Cardiac fibroblast (primary cell): ENCODE measurements around the gene ATP1A4.

ENCODE experiments used
- DNase-seq, 2 donors: peaks; one replicate each; pipeline versions ENCODE4 v3.0.0 to v3.0.0-alpha.2; 2010; ENCODE audit warnings: low read depth in 2 of 2
- H3K4me3 ChIP-seq, 2 donors: replicated peaks in 1 of 2; 1 replicate in 1 of 2; 2 replicates in 1 of 2; pipeline ENCODE4 v1.5.1; 2011; ENCODE audit warnings: low read depth in 2 of 2, low read length in 2 of 2, mild to moderate bottlenecking in 2 of 2, moderate library complexity in 1 of 2
- CTCF ChIP-seq: IDR thresholded peaks from one replicate; pipeline ENCODE4 v1.5.1; 2011; ENCODE audit warnings: low read depth, mild to moderate bottlenecking, low read length, inconsistent platforms

ATP1A4 gene

GRCh38 chr1:160214481-160215140 is 63.2 kb downstream of the ATP1A4 start:
- DNase-seq: no peak
- no peak for TF ChIP-seq CTCF
- no peak overlapping the region for H3K4me3 ChIP-seq

DNA sequence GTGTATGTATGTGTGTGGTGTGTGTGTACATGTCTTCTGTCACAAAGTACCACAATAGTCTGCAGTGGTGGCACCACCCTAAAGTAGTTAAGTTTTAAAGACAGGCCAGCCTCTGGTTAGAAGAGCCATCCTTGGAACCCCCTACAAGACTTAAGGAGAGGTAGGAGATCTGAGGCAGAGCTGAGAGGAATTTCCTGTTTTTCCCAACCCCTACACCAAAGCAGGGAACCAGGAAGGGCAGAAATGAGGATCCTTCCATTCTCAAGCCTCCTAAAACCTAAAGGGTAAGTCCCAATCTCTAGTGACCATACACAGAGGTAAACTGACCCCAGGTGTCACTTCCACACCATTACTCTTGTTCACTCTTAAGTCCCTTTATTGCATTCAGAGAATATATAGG is 64.9 kb downstream of the ATP1A4 start:
- no peak for TF ChIP-seq CTCF
- no peak for DNase-seq
- no peak overlapping the region for H3K4me3 ChIP-seq

DNA sequence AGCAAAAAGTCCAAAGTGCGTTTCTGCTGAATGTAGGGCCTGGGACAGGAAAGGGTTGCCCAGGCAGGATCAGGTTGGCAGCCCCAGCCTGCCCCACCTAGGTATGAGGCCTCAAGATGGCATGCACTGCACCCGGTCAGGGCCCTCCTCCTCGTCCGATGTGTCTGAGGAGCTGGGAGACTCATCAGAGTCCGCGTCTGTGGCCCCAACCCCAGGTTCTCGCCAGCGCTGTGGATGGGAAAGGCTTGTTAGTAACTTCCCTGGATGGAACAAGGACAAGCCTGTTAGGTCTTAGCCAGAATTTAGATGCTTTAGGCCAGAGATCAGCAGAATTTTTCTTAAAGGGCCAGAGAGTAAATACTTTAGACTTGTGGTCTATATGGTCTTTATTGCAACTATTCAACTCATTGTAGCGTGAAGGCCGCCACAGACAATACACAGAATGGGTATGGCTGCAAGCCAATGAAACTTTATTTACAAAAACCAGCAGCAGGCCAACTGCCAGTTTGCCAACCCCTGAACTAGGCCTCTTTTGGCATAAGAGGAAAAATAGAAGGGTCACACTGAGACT is 66.2 kb downstream of the ATP1A4 start:
- DNase-seq: peak; percentile 25 to 32
- no peak for TF ChIP-seq CTCF
- no peak overlapping the region for H3K4me3 ChIP-seq

GRCh38 chr1:160219062-160219929 is 67.9 kb downstream of the ATP1A4 start:
- peak; percentile 75 to 83 for DNase-seq

DNA sequence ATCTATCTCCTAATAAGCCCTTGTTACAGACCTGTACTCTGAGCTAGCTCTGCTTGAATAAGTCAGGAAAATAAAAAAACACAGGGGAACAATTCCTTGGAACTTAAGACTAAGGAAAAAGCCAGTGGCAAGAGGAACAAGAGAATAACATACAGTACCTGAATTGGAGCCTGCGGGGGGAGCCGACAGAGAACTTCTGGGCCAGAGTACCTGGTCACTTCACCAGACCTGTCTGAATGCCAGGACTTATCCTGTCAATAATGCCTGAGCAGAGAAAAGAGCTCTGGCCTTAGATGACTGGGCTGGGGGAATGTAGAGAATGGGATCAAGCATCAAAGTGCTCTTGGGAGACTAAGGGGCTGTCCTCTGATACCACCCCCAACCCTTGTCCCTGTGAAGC is 68.9 kb downstream of the ATP1A4 start:
- no peak for DNase-seq
- no peak for TF ChIP-seq CTCF
- H3K4me3 ChIP-seq: no peak overlapping the region

More at GRCh38 chr1:160219062-160219929, 67.9 kb downstream of the ATP1A4 start:
- H3K4me3 ChIP-seq: no peak overlapping the region
- peak; percentile 65 for TF ChIP-seq CTCF

DNA sequence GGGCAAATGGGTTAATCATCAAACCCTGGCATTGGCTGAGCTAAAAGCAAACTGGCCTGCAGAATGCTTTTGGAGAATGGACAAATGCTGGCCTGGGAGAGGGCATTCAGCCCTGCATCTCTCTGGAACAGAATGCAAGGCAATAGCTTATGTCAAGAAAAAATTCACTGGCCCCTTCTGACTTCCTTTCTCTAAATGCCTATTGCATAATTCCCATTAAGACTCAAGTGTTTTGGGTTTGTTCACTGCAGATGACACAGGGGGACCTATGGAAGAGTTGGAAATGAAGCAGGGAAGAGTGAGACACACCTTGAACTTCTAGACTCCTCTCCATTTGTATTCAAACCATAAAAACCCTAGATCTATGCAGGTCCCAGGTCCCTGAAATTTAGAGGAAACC is 69.7 kb downstream of the ATP1A4 start:
- H3K4me3 ChIP-seq: no peak overlapping the region
- DNase-seq: peak in 1 of 2 donors; percentile 29
- TF ChIP-seq CTCF: no peak
